ENCODE measurements around the gene GPNMB. TPM values are rescaled to one million over a fixed set of nuclear protein-coding genes. Genes with fewer than 3 reads are reported as not detected.

Gene GPNMB
- total RNA-seq, 1 experiment from 2014 or later: 1.2 TPM

- POLR2A ChIA-PET: no interaction called here
- Mint-ChIP-seq H3K27ac (ENCODE audit: unreplicated experiment) (no peak overlapping the region), H3K36me3 (ENCODE audit: insufficient read depth, unreplicated experiment) (peaks cover 3% of the 10 kb centered on the region), H3K27me3 (ENCODE audit: insufficient read depth, unreplicated experiment) (no peaks in the 10 kb centered on the region), H3K4me1 (ENCODE audit: low read depth, unreplicated experiment) (peaks cover 8% of the 10 kb centered on the region), H3K4me3 (ENCODE audit: unreplicated experiment) (no peak overlapping the region), H3K9me3 (ENCODE audit: unreplicated experiment) (no peaks in the 10 kb centered on the region)
- no peak for DNase-seq
- H3K4me1 ChIP-seq: peaks cover 7% of the 10 kb centered on the region
- H3K9me3 ChIP-seq: no peaks in the 10 kb centered on the region
- no peaks in the 10 kb centered on the region for H3K36me3 ChIP-seq (ENCODE audit: control insufficient read depth, insufficient read depth, low read length)
- H3K27me3 ChIP-seq (replicated peaks; ENCODE audit: control insufficient read depth, insufficient read depth, low read length): no peaks in the 10 kb centered on the region
- CTCF ChIA-PET: interaction anchor here (0.6 kb wide), 1 partner anchor 23 kb away, joined by 3 read pairs; no protein-coding TSS in a partner anchor
- intact Hi-C loops (cut with micrococcal nuclease; ENCODE audit: unreplicated experiment): no loop called here
- BruUV-seq (replicated peaks): no TSS peak
- no peak for TF ChIP-seq CTCF (IDR thresholded peaks at IDR 0.05; ENCODE audit: insufficient read depth in 1 of 2, low read depth in 1 of 2, low read length in 1 of 2, severe bottlenecking in 1 of 2, unreplicated experiment in 1 of 2)
- H3K4me3 ChIP-seq (ENCODE audit: low read depth, low read length): no peak overlapping the region
Measured at GRCh38 chr7:23207021-23207420, 39.6 kb upstream of the GPNMB start.

GRCh38 chr7:23207884-23208283 is 38.7 kb upstream of the GPNMB start:
- no peak for DNase-seq
- no peaks in the 10 kb centered on the region for H3K27me3 ChIP-seq (replicated peaks; ENCODE audit: control insufficient read depth, insufficient read depth, low read length)
- no peaks in the 10 kb centered on the region for H3K36me3 ChIP-seq (ENCODE audit: control insufficient read depth, insufficient read depth, low read length)
- intact Hi-C loops (cut with micrococcal nuclease; ENCODE audit: unreplicated experiment): no loop called here
- no peak overlapping the region for H3K4me3 Mint-ChIP-seq (ENCODE audit: unreplicated experiment)
- no peaks in the 10 kb centered on the region for H3K9me3 Mint-ChIP-seq (ENCODE audit: unreplicated experiment)
- peaks cover 9% of the 10 kb centered on the region for H3K4me1 ChIP-seq
- no peaks in the 10 kb centered on the region for H3K9me3 ChIP-seq
- peaks cover 8% of the 10 kb centered on the region for H3K4me1 Mint-ChIP-seq (ENCODE audit: low read depth, unreplicated experiment)
- no peaks in the 10 kb centered on the region for H3K36me3 Mint-ChIP-seq (ENCODE audit: insufficient read depth, unreplicated experiment)
- H3K27ac Mint-ChIP-seq (ENCODE audit: unreplicated experiment): no peak overlapping the region
- ChIA-PET CTCF (no interaction called here), POLR2A (no interaction called here)
- H3K4me3 ChIP-seq (ENCODE audit: low read depth, low read length): no peak overlapping the region
- TF ChIP-seq CTCF (IDR thresholded peaks at IDR 0.05; ENCODE audit: insufficient read depth in 1 of 2, low read depth in 1 of 2, low read length in 1 of 2, severe bottlenecking in 1 of 2, unreplicated experiment in 1 of 2): no peak
- BruUV-seq (replicated peaks): no TSS peak
- no peaks in the 10 kb centered on the region for H3K27me3 Mint-ChIP-seq (ENCODE audit: insufficient read depth, unreplicated experiment)

GRCh38 chr7:23208316-23208715 is 38.3 kb upstream of the GPNMB start:
- ChIA-PET CTCF (no interaction called here), POLR2A (no interaction called here)
- H3K27me3 Mint-ChIP-seq (ENCODE audit: insufficient read depth, unreplicated experiment): no peaks in the 10 kb centered on the region
- no TSS peak for BruUV-seq (replicated peaks)
- intact Hi-C loops (cut with micrococcal nuclease; ENCODE audit: unreplicated experiment): no loop called here
- no peak overlapping the region for H3K27ac Mint-ChIP-seq (ENCODE audit: unreplicated experiment)
- no peak for DNase-seq
- no peaks in the 10 kb centered on the region for H3K27me3 ChIP-seq (replicated peaks; ENCODE audit: control insufficient read depth, insufficient read depth, low read length)
- H3K4me1 ChIP-seq: peaks cover 9% of the 10 kb centered on the region
- H3K9me3 Mint-ChIP-seq (ENCODE audit: unreplicated experiment): no peaks in the 10 kb centered on the region
- peaks cover 8% of the 10 kb centered on the region for H3K4me1 Mint-ChIP-seq (ENCODE audit: low read depth, unreplicated experiment)
- H3K9me3 ChIP-seq: no peaks in the 10 kb centered on the region
- no peaks in the 10 kb centered on the region for H3K36me3 ChIP-seq (ENCODE audit: control insufficient read depth, insufficient read depth, low read length)
- H3K4me3 ChIP-seq (ENCODE audit: low read depth, low read length): no peak overlapping the region
- no peak for TF ChIP-seq CTCF (IDR thresholded peaks at IDR 0.05; ENCODE audit: insufficient read depth in 1 of 2, low read depth in 1 of 2, low read length in 1 of 2, severe bottlenecking in 1 of 2, unreplicated experiment in 1 of 2)
- H3K4me3 Mint-ChIP-seq (ENCODE audit: unreplicated experiment): no peak overlapping the region
- H3K36me3 Mint-ChIP-seq (ENCODE audit: insufficient read depth, unreplicated experiment): no peaks in the 10 kb centered on the region
